HG02981 (cell line): ENCODE results near the gene ROR1.
A peak's percentile ranks its signal among the peaks of the same experiment; 100 is the strongest.

Experiments
- ATAC-seq: cut with Tn5 transposase; IDR thresholded peaks from one replicate; pipeline ENCODE4 v1.9.1; 2021; ENCODE audit warnings: mild to moderate bottlenecking, moderate library complexity; ENCODE audit not compliant: unreplicated experiment

ROR1 gene

DNA sequence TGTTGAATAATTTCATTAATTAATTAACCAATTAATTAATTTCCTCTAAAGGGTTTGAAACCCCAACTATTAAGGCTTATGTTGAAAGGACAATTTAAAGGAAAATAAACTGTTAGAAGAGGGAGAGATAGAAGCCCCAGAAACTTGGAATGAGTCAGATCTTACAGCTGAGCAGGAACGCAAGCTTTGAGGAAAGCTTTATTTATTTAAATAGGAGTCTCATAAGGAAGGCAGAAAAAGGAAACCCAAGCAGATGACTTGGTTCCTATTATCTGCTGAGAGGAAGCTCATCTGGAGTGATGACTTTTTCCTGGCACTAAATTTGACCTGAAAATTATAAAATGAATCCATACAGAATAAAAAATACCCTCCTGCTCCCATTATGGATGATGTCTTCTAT is 105.1 kb downstream of the ROR1 start:
- ATAC-seq: no peak

DNA sequence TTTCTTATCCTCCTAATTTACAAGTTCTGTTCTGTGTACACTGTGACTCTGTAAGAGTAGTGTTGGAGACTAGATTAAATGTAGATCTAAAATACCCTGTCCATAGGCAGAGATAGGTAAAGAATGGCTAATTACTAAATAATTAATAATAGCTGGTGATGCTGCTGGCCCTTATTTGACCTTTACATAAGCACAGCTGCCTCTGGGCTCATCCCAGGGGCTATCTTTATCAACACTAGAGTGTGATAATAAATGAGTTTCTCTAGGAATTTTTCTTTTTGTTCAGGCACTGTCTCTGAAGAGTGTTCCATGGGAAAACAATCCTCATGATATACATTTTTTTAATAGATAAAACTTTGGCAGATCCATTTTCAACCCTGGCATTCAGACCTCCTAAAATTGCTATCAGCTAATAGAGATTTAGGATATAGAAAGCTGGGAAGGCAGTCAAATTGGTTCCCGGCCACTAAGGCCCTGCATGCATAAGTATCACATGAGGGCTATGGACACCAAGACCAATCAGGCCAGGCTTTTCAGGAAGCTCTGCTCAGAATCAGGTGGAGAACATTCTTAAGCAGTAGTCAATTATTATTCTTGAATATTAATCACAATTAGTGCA is 107.2 kb downstream of the ROR1 start:
- ATAC-seq: no peak

DNA sequence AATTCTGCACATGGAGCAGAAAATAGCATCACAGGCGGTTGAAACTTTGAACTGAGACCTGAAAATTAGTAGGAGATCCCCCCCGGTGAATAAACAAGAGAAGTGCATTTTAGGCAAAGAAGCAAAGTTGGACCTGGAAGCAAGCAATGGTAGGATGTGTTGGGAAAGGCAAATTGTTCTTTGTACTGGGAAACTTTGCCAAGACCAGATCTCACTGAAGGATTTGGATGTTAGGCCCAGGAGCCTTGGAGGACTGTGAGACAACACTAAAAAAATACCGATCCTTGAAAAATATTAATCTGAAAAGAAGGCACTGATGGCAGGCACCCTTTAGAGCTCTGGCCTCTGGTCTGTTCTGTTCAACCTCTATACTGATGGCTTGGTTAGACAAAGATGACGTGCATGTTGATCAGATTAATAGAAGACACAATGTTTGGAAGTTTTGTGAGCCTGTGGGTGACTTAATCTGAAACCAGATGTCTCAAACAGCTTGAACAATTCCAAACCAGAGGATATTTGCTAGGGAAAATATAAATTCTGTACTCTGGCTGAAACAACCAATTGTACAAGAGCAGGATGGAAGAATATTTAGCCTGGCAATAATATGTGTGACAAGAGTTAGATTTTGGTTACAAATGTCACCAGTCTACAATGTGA is 108.4 kb downstream of the ROR1 start:
- ATAC-seq: no peak

DNA sequence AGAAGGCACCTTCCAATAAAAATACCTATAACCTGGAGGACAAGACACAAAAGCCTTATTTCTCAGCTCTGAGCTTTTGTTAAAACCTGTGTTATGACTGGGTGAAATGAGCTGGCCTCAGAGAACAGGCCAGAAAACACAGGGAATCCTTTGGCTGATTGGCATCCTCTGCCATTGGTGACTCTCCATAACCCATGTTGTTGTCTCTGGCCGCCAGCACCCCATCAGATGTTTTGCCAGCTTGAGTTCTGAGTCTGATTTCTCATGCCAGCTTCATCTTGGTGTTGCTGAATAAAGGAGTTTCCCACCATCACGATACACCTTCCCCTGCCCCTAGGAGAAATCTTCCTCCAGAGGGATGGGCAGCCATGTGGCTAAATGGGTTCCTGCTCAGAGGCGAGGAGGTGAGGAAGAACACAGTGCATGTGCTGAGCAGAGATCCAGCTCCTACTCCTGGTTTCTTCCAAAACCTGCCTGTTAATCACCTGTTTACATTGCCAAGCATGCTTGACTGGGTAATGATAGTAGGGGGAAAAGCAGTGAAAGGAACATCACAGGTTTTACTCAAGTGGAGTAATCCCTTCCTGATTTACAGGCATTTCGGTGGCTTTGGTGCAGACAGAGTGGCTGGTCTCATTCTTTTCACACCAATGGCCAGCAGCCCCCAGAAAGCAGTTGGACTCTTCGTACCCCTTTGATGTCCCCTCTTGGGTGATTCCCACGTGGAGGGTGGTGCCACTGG is 109.8 kb downstream of the ROR1 start:
- ATAC-seq: no peak

DNA sequence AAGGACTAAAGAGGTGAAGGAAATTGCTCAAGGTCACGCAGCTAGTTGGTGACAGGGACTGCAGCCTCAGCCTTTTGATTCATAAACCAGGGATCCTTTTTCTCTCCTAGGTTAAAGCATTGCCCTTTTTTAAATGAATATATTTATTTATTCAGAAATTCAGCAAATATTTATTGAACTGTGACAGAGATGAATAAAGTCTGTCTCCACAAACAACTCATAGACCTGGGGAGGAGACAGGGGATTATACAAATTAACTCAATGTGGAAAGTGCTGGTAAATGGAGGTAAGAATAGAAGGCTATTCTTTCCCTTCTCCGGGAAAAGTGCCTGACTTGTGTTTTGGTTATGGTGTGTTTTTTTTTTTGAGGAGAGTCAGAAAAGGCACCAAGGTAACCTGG is 110.7 kb downstream of the ROR1 start:
- no peak for ATAC-seq

DNA sequence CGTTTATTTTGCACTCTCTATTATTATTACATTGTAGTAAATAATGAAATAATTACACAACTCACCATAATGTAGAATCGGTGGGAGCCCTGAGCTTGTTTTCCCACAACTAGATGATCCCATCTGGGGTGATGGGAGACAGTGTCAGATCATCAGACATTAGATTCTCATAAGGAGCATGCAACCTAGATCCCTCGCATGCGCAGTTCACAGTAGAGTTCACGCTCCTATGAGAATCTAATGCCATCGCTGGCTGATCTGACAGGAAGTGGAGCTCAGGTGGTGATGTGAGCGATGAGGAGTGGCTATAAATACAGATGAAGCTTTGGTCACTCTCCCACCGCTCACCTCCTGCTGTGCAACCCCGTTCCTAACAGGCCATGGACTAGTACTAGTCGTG is 112.1 kb downstream of the ROR1 start:
- no peak for ATAC-seq

DNA sequence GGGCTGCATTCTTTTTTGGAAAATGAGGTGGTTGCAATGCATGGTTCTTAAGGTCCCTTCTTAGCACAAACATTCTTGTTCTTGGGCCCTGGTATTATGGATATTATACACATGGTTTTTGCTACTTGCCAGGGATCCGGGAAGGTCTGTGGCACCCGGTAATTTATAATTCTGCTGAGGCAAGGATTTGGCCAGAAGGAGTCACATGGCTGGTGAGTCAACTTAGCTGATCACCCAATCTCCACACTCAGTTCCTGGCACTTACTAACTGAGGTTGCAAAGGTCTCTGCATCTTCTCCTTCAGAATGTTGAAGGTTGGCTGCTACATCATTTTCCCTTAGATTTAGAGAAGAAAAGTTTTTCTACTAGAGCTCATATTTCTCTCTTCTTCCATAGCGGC is 112.5 kb downstream of the ROR1 start:
- no peak for ATAC-seq

GRCh38 chr1:63887809-63888208 is 114.0 kb downstream of the ROR1 start:
- no peak for ATAC-seq

- no peak for ATAC-seq
Observed at GRCh38 chr1:63888984-63889383, 115.2 kb downstream of the ROR1 start.

GRCh38 chr1:63890468-63890867 is 116.7 kb downstream of the ROR1 start:
- no peak for ATAC-seq

DNA sequence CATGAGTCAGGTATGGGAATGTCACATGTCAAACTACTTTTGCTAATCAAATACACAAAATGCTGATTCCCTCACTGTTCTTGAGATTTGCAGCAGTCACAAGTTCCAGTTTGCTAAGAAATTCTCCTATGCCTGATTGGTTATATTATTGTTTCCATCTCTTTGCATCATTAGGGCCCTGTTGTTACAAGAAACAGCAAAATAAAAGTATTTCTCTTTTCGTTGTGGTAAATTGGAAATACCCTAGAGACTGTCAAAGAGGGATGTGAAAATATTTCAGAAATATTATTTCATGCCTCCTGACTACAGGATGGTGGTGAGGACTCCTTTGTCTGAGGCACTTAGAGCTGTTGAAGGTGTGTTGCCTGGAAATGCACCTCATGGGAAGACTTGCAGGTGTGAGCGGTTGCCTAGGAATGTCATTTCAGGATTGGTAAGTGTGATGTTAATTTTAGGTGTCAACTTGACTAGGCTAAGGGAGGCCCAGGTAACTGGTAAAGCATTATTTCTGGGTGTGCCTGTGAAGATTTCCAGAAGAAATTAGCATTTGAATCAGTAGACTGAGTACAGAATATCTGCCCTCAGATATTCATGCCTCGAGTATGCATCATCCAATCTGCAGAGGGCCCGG is 117.4 kb downstream of the ROR1 start:
- no peak for ATAC-seq

- peak; percentile 97 for ATAC-seq
Observed at GRCh38 chr1:63892632-63893395, 119.0 kb downstream of the ROR1 start.

GRCh38 chr1:63893976-63894375 is 120.2 kb downstream of the ROR1 start:
- no peak for ATAC-seq

DNA sequence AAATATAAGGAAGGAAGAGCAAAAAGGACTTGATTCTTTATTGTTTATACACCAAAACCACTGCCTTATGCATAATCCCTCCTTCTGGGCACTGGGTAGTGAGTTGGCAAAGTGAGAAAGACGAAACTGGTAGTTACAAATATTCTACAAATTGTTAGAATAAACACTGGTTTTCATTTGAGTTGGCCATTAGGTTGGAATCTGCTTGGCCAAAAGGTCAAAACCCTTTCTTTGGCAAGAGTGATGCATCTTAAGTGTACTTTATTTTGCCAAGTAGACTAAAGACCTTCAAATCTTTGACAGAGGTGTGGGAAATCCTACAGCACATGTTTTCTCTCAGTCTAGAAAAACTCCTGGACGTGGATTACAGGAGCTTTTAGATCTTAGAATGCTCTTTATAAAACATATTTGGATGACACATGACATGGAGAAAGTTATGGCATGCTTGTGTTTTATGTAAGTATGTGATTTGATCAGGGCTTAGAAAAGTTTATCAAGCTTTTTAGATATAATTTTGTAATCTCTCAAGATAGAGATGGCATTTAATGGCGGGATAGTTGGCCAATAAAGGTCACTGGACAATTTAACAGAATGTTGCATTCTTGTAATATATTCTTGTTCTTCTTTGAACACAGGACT is 120.9 kb downstream of the ROR1 start:
- ATAC-seq: no peak

DNA sequence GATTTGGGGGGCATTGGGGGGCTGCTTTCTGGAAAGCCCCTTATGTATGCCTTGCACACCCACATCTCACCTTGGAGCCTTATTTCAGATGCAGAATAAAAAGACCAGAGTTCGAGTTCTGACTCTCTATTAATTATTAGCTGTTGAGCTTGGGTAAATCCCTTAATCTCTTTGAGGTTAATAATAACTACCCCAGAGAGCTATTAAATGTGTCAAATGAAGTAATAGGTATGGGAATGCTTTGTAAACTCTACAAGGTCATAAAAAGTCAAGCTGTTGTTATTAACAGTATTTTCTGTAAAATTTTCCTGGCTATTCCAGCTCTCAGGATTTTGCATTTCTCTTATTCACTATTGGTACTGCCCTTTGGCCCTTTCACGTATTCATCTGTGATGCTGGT is 122.9 kb downstream of the ROR1 start:
- ATAC-seq: no peak

DNA sequence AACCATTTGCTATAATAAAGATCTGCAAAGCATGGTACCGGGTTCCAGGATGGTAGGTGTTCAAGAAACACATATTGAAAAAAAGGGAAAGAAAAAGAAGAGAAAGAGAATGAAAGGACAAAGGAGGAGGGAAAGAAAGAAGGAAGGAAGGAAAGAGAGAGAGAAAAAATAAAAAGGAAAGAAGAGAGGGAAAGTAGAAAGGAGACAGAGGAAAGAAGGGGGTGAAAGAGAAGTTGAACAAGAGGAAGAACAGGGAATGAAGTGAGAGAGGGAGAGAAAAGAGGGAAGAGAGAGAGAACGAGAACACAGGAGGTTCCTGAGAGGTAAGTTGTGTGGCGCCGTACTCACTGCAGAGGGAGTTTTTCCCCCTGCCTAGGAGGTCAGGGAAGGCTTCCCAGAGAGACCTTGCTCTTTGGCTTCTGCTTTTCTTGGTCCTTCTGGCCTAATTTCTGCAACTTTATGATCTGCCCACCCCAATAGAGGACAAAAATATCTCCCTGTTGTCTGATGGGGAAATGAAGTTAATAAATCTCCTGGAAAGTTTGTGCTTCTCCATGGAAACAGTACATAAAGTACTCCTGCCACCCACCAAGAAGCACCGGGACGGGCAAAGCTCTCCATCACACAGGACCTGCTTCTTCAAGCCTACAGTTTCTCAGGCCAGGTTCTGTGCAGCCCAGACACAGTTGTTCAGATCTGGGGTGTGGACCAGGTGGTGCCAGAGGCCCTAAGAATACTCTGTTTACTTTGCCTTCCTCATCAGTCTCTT is 124.8 kb downstream of the ROR1 start:
- no peak for ATAC-seq

DNA sequence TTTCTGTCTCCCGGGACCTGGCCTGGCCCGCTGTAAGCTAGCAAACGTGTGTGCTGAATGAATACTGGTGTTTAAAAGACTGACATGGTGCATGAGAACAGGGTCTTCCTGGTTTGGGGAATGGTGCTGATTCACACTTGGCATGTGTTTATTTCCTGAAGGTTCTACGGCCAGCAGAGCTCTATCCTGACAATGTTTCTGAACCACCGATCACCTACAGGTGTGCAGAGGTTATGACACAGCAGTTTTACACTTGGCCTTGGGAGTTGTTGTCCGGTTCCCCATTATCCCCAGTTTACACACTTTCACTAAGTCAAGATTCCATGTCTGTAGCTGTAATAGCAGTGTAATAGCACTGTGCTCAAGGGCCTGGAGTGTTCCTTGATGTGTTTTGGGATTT is 127.3 kb downstream of the ROR1 start:
- ATAC-seq: no peak

GRCh38 chr1:63902844-63903589 is 129.2 kb downstream of the ROR1 start:
- ATAC-seq: no peak

GRCh38 chr1:63903947-63904610 is 130.3 kb downstream of the ROR1 start:
- ATAC-seq: no peak
